Skeletal muscle satellite cell (primary cell): ENCODE data around the gene COL9A1.
"Not testable (repeated sequence)": the region's sequence is repeated elsewhere in the genome, so short reads cannot be mapped to it uniquely, and the experiment has no call there.

ENCODE experiments used
- H3K27me3 ChIP-seq: 2 replicates; pipeline ENCODE4 v1.7.0; 2013; ENCODE audit warnings: low read length; ENCODE audit not compliant: control insufficient read depth, insufficient read depth
- H3K36me3 ChIP-seq: 2 replicates; pipeline ENCODE4 v1.7.0; 2013; ENCODE audit warnings: mild to moderate bottlenecking, control low read depth, low read length; ENCODE audit not compliant: insufficient read depth
- H3K4me1 ChIP-seq: 2 replicates; pipeline ENCODE4 v1.7.0; 2013; ENCODE audit warnings: low read length; ENCODE audit not compliant: control insufficient read depth, insufficient read depth
- H3K4me2 ChIP-seq: 2 replicates; pipeline ENCODE4 v1.7.0; 2013; ENCODE audit warnings: mild to moderate bottlenecking, low read length
- H3K4me3 ChIP-seq: 2 replicates; pipeline ENCODE4 v1.7.0; 2013; ENCODE audit warnings: low read length
- H3K9ac ChIP-seq: 2 replicates; pipeline ENCODE4 v1.7.0; 2013; ENCODE audit warnings: mild to moderate bottlenecking, low read depth, low read length, moderate library complexity
- H3K9me3 ChIP-seq: replicated peaks from 2 replicates; pipeline ENCODE4 v1.7.0; 2013; ENCODE audit warnings: mild to moderate bottlenecking, control low read depth, low read length

The COL9A1 gene

GRCh38 chr6:70314296-70314695 is 11.4 kb upstream of the COL9A1 start:
- Histone ChIP-seq H3K36me3 (no peaks in the 10 kb centered on the region), H3K4me1 (peaks cover 3% of the 10 kb centered on the region), H3K4me3 (no peak overlapping the region), H3K27me3 (peaks cover 49% of the 10 kb centered on the region), H3K9me3 (no peaks in the 10 kb centered on the region), H3K4me2 (no peak overlapping the region), H3K9ac (no peak overlapping the region)

- Histone ChIP-seq H3K4me3 (no peak overlapping the region), H3K36me3 (no peaks in the 10 kb centered on the region), H3K4me1 (peaks cover 3% of the 10 kb centered on the region), H3K9me3 (no peaks in the 10 kb centered on the region), H3K9ac (no peak overlapping the region), H3K27me3 (peaks cover 58% of the 10 kb centered on the region), H3K4me2 (no peak overlapping the region)
Measured at GRCh38 chr6:70312165-70312745, 9.4 kb upstream of the COL9A1 start.

GRCh38 chr6:70310063-70310694 is 7.3 kb upstream of the COL9A1 start:
- H3K27me3 ChIP-seq = peaks cover 60% of the 10 kb centered on the region
- H3K4me1 ChIP-seq = peaks cover 3% of the 10 kb centered on the region
- no peak overlapping the region for H3K4me3 ChIP-seq
- H3K36me3 ChIP-seq = no peaks in the 10 kb centered on the region
- H3K9me3 ChIP-seq = no peaks in the 10 kb centered on the region
- no peak overlapping the region for H3K4me2 ChIP-seq
- H3K9ac ChIP-seq = no peak overlapping the region

- H3K27me3 ChIP-seq = peaks cover 59% of the 10 kb centered on the region
- H3K36me3 ChIP-seq = no peaks in the 10 kb centered on the region
- H3K9me3 ChIP-seq = no peaks in the 10 kb centered on the region
- no peak overlapping the region for H3K4me2 ChIP-seq
- no peak overlapping the region for H3K4me3 ChIP-seq
- no peak overlapping the region for H3K9ac ChIP-seq
- peaks cover 3% of the 10 kb centered on the region for H3K4me1 ChIP-seq
Measured at GRCh38 chr6:70309243-70309642, 6.4 kb upstream of the COL9A1 start.

GRCh38 chr6:70308142-70308541 is 5.3 kb upstream of the COL9A1 start:
- H3K4me1 ChIP-seq, H3K4me2 ChIP-seq, H3K36me3 ChIP-seq, H3K4me3 ChIP-seq, H3K9me3 ChIP-seq, H3K9ac ChIP-seq: not testable (repeated sequence)
- peaks cover 60% of the 10 kb centered on the region for H3K27me3 ChIP-seq

GRCh38 chr6:70307008-70307407 is 4.1 kb upstream of the COL9A1 start:
- H3K27me3 ChIP-seq = peaks cover 64% of the 10 kb centered on the region

GRCh38 chr6:70304616-70305015 is 1.7 kb upstream of the COL9A1 start:
- H3K4me2 ChIP-seq = no peak overlapping the region
- no peak overlapping the region for H3K4me3 ChIP-seq
- peaks cover 61% of the 10 kb centered on the region for H3K27me3 ChIP-seq
- H3K4me1 ChIP-seq = no peaks in the 10 kb centered on the region
- no peaks in the 10 kb centered on the region for H3K36me3 ChIP-seq
- no peak overlapping the region for H3K9ac ChIP-seq
- no peaks in the 10 kb centered on the region for H3K9me3 ChIP-seq

More at GRCh38 chr6:70307008-70307407, 4.1 kb upstream of the COL9A1 start:
- no peak overlapping the region for H3K4me3 ChIP-seq
- no peak overlapping the region for H3K4me2 ChIP-seq
- H3K36me3 ChIP-seq = no peaks in the 10 kb centered on the region
- H3K9ac ChIP-seq = no peak overlapping the region
- no peaks in the 10 kb centered on the region for H3K9me3 ChIP-seq
- no peaks in the 10 kb centered on the region for H3K4me1 ChIP-seq

GRCh38 chr6:70299456-70299855 is 3.4 kb downstream of the COL9A1 start:
- H3K4me1 ChIP-seq = no peaks in the 10 kb centered on the region
- H3K36me3 ChIP-seq = no peaks in the 10 kb centered on the region
- H3K4me2 ChIP-seq = no peak overlapping the region
- H3K9ac ChIP-seq = no peak overlapping the region
- no peak overlapping the region for H3K4me3 ChIP-seq
- H3K9me3 ChIP-seq = no peaks in the 10 kb centered on the region
- peaks cover 49% of the 10 kb centered on the region for H3K27me3 ChIP-seq

GRCh38 chr6:70298068-70298467 is 4.8 kb downstream of the COL9A1 start:
- no peaks in the 10 kb centered on the region for H3K36me3 ChIP-seq
- no peak overlapping the region for H3K4me2 ChIP-seq
- H3K4me1 ChIP-seq = no peaks in the 10 kb centered on the region
- H3K27me3 ChIP-seq = peaks cover 42% of the 10 kb centered on the region
- no peak overlapping the region for H3K4me3 ChIP-seq
- no peak overlapping the region for H3K9ac ChIP-seq
- H3K9me3 ChIP-seq = no peaks in the 10 kb centered on the region

- Histone ChIP-seq H3K9me3 (no peaks in the 10 kb centered on the region), H3K4me3 (no peak overlapping the region), H3K9ac (no peak overlapping the region), H3K27me3 (peaks cover 56% of the 10 kb centered on the region), H3K4me1 (no peaks in the 10 kb centered on the region), H3K4me2 (no peak overlapping the region), H3K36me3 (no peaks in the 10 kb centered on the region)
Measured at GRCh38 chr6:70292193-70292592, 10.7 kb downstream of the COL9A1 start.

GRCh38 chr6:70289299-70289698 is 13.6 kb downstream of the COL9A1 start:
- Histone ChIP-seq H3K9me3 (no peaks in the 10 kb centered on the region), H3K27me3 (peaks cover 60% of the 10 kb centered on the region), H3K36me3 (no peaks in the 10 kb centered on the region), H3K4me2 (no peak overlapping the region), H3K4me1 (no peaks in the 10 kb centered on the region), H3K4me3 (no peak overlapping the region), H3K9ac (no peak overlapping the region)

- no peak overlapping the region for H3K9ac ChIP-seq
- no peaks in the 10 kb centered on the region for H3K36me3 ChIP-seq
- no peak overlapping the region for H3K4me3 ChIP-seq
- no peaks in the 10 kb centered on the region for H3K4me1 ChIP-seq
- H3K4me2 ChIP-seq = no peak overlapping the region
- no peaks in the 10 kb centered on the region for H3K9me3 ChIP-seq
- H3K27me3 ChIP-seq = peaks cover 69% of the 10 kb centered on the region
Measured at GRCh38 chr6:70286905-70287304, 16.0 kb downstream of the COL9A1 start.
